Smooth muscle cell (in vitro differentiated cells): ENCODE data around the gene RAB17. TPM values are rescaled to one million over a fixed set of nuclear protein-coding genes. Genes with fewer than 3 reads are reported as not detected.

Source experiments
- DNase-seq: peaks from one replicate; lab custom pipeline; 2025; ENCODE audit not compliant: unreplicated experiment; lab: John Stamatoyannopoulos, UW
- H2AFZ ChIP-seq: fragments of 200-600 bp; sonication (generic); 2 replicates; pipeline ENCODE4 v1.6.0; 2016; ENCODE audit warnings: antibody characterized with exemption, low read depth, mild to moderate bottlenecking
- H3F3A ChIP-seq: fragments of 200-600 bp; sonication (generic); 2 replicates; pipeline ENCODE4 v1.6.0; 2017; ENCODE audit warnings: antibody characterized with exemption, low read depth
- H3K27ac ChIP-seq: fragments of 200-600 bp; sonication (generic); 2 replicates; pipeline ENCODE4 v1.5.1; 2016; ENCODE audit warnings: low read depth, mild to moderate bottlenecking
- H3K27me3 ChIP-seq: fragments of 200-600 bp; sonication (generic); 2 replicates; pipeline ENCODE4 v1.6.1; 2016; ENCODE audit warnings: low read depth, mild to moderate bottlenecking
- H3K36me3 ChIP-seq: fragments of 200-600 bp; sonication (generic); 2 replicates; pipeline ENCODE4 v1.5.1; 2016; ENCODE audit warnings: low read depth
- H3K4me1 ChIP-seq: fragments of 200-600 bp; sonication (generic); 2 replicates; pipeline ENCODE4 v1.5.1; 2016; ENCODE audit warnings: low read depth
- H3K4me2 ChIP-seq: fragments of 200-600 bp; sonication (generic); 2 replicates; pipeline ENCODE4 v1.6.0; 2016; ENCODE audit warnings: mild to moderate bottlenecking
- H3K4me3 ChIP-seq: fragments of 200-600 bp; sonication (generic); 2 replicates; pipeline ENCODE4 v1.5.1; 2016; ENCODE audit warnings: mild to moderate bottlenecking
- H3K79me2 ChIP-seq: fragments of 200-600 bp; sonication (generic); 2 replicates; pipeline ENCODE4 v1.6.0; 2016; ENCODE audit warnings: low read depth, mild to moderate bottlenecking
- H3K9ac ChIP-seq: fragments of 200-600 bp; sonication (generic); 2 replicates; pipeline ENCODE4 v1.6.0; 2016; ENCODE audit warnings: low read depth
- H3K9me3 ChIP-seq: fragments of 200-600 bp; sonication (generic); replicated peaks from 2 replicates; pipeline ENCODE4 v1.5.1; 2016; ENCODE audit warnings: low read depth
- H4K20me1 ChIP-seq: fragments of 200-600 bp; sonication (generic); 2 replicates; pipeline ENCODE4 v1.6.0; 2016; ENCODE audit warnings: low read depth
- WGBS: methylation state at CpG from one replicate; pipeline ENCODE4 v1.1.7; 2016; ENCODE audit warnings: low lambda C conversion rate; 5-methylcytosine and 5-hydroxymethylcytosine counted together
- polyA plus RNA-seq: library from polyadenylated mRNA; unstranded; fragments of >200 nt; fragmentation: Nextera tagmentation; extraction: Ambion mirVana; gene quantifications from 2 replicates; pipeline ENCODE4 v1.2.1, GENCODE V29; 2016
- total RNA-seq: library from RNA; depleted of rRNA; stranded (reverse); fragments of >200 nt; gene quantifications from 2 replicates; pipeline ENCODE4 v1.2.3, GENCODE V29; 2014
- TF ChIP-seq, protein P1 (sequence below): fragments of 200-600 bp; sonication (generic); IDR thresholded peaks from 2 replicates; pipeline ENCODE4 v1.5.1; 2017; ENCODE audit warnings: borderline replicate concordance, mild to moderate bottlenecking, antibody characterized with exemption; ENCODE audit not compliant: insufficient read depth, poor library complexity, severe bottlenecking

Gene RAB17
- total and polyA plus RNA-seq, 2 experiments from 2014 or later, result 0.69 to 1.4 TPM

- no peaks in the 10 kb centered on the region for H3K9me3 ChIP-seq
- no peak overlapping the region for H2AFZ ChIP-seq
- H3K9ac ChIP-seq, result no peak overlapping the region
- WGBS, result 52% methylated on average over 14 of the region's 14 CpGs
- no peak overlapping the region for H3K27ac ChIP-seq
- DNase-seq, result no peak
- H3K36me3 ChIP-seq, result no peaks in the 10 kb centered on the region
- H3K4me1 ChIP-seq, result no peaks in the 10 kb centered on the region
- H3F3A ChIP-seq, result no peaks in the 10 kb centered on the region
- no peak overlapping the region for H3K4me2 ChIP-seq
- H4K20me1 ChIP-seq, result no peaks in the 10 kb centered on the region
- no peak overlapping the region for H3K4me3 ChIP-seq
- TF ChIP-seq, protein P1, sequence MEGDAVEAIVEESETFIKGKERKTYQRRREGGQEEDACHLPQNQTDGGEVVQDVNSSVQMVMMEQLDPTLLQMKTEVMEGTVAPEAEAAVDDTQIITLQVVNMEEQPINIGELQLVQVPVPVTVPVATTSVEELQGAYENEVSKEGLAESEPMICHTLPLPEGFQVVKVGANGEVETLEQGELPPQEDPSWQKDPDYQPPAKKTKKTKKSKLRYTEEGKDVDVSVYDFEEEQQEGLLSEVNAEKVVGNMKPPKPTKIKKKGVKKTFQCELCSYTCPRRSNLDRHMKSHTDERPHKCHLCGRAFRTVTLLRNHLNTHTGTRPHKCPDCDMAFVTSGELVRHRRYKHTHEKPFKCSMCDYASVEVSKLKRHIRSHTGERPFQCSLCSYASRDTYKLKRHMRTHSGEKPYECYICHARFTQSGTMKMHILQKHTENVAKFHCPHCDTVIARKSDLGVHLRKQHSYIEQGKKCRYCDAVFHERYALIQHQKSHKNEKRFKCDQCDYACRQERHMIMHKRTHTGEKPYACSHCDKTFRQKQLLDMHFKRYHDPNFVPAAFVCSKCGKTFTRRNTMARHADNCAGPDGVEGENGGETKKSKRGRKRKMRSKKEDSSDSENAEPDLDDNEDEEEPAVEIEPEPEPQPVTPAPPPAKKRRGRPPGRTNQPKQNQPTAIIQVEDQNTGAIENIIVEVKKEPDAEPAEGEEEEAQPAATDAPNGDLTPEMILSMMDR, result no peak
- H3K79me2 ChIP-seq, result no peaks in the 10 kb centered on the region
- H3K27me3 ChIP-seq, result no peaks in the 10 kb centered on the region
Measured at GRCh38 chr2:237563816-237564215, 26.7 kb downstream of the RAB17 start.

DNA sequence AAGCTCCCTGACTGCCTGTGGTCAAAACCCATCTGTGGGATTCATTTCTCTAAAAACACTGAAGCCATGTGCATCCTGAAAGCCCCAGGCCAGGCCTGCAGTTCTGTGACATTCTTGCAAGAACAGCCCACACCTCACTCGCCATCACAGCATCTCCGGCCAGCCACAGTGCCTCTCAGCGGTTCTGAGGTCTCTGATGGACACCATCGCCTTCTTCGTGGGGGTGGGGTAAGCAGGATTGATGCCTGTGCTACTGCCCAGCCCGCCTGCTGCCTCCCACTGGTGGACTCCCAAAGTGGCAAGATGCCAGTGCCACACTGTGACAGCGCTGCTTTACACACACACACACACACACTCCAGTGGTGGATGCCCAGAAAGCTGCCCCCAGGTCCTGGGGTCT, 29.3 kb downstream of the RAB17 start:
- TF ChIP-seq, protein P1, result no peak
- Histone ChIP-seq H3K27me3 (no peaks in the 10 kb centered on the region), H3K4me2 (no peak overlapping the region), H3K27ac (no peak overlapping the region), H3K4me1 (no peaks in the 10 kb centered on the region), H3K9me3 (no peaks in the 10 kb centered on the region), H3K79me2 (no peaks in the 10 kb centered on the region), H3K4me3 (no peak overlapping the region), H4K20me1 (no peaks in the 10 kb centered on the region), H2AFZ (no peak overlapping the region), H3K36me3 (no peaks in the 10 kb centered on the region), H3K9ac (no peak overlapping the region), H3F3A (no peaks in the 10 kb centered on the region)
- WGBS, result 96% methylated on average over 7 of the region's 7 CpGs
- no peak for DNase-seq

DNA sequence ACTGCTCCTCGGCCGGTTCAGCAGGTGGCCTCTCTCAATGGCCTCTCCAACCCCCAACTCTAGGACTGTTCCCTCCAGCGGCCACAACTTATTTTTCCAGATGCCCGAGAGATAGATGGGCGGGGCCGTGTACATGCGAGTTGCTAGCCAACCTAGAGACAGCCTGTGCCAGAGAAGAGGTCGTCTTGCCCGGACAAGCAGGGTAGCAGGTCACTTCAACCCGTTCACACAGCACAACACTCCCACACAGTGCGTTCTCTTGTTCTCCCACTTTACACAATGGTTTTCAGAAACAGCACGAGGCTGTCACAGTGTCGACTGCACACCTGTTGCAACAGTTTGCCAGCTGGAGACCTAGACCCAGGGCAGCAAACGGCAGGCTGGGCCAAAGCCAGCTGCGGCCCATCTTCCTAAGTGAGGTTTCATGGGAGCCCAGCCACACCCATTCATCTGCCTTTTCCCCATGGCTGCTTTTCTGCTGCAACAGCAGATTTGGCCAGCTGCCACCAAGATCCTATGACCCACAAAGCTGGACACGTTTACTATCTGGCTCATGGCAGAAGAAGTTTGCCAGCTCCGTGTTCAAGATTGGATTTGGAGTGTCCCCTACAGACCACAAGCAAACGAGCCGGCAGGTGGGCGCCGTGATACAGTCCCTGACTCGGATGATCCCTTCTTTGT, 31.4 kb downstream of the RAB17 start:
- no peak overlapping the region for H3K9ac ChIP-seq
- H3K4me3 ChIP-seq, result no peak overlapping the region
- H3K4me2 ChIP-seq, result no peak overlapping the region
- H3K79me2 ChIP-seq, result no peaks in the 10 kb centered on the region
- 84% methylated on average over 21 of the region's 22 CpGs for WGBS
- no peaks in the 10 kb centered on the region for H3K27me3 ChIP-seq
- no peak for DNase-seq
- no peak overlapping the region for H3K27ac ChIP-seq
- H3F3A ChIP-seq, result no peaks in the 10 kb centered on the region
- H3K9me3 ChIP-seq, result peaks cover 7% of the 10 kb centered on the region
- H2AFZ ChIP-seq, result no peak overlapping the region
- no peaks in the 10 kb centered on the region for H3K4me1 ChIP-seq
- no peaks in the 10 kb centered on the region for H4K20me1 ChIP-seq
- TF ChIP-seq, protein P1, result no peak
- peaks cover 8% of the 10 kb centered on the region for H3K36me3 ChIP-seq

- Histone ChIP-seq H3K4me1 (no peaks in the 10 kb centered on the region), H3K79me2 (no peaks in the 10 kb centered on the region), H3K9me3 (peaks cover 7% of the 10 kb centered on the region), H4K20me1 (no peaks in the 10 kb centered on the region), H3K9ac (no peak overlapping the region), H3K27me3 (no peaks in the 10 kb centered on the region), H3K4me2 (no peak overlapping the region), H3K36me3 (peaks cover 17% of the 10 kb centered on the region), H3K27ac (no peak overlapping the region), H3K4me3 (no peak overlapping the region), H3F3A (no peaks in the 10 kb centered on the region), H2AFZ (no peak overlapping the region)
- WGBS, result 71% methylated on average over 4 of the region's 4 CpGs
- DNase-seq, result no peak
- TF ChIP-seq, protein P1, result no peak
Measured at GRCh38 chr2:237557633-237558015, 32.9 kb downstream of the RAB17 start.
